ENCODE results near the gene SKP2.

DNA sequence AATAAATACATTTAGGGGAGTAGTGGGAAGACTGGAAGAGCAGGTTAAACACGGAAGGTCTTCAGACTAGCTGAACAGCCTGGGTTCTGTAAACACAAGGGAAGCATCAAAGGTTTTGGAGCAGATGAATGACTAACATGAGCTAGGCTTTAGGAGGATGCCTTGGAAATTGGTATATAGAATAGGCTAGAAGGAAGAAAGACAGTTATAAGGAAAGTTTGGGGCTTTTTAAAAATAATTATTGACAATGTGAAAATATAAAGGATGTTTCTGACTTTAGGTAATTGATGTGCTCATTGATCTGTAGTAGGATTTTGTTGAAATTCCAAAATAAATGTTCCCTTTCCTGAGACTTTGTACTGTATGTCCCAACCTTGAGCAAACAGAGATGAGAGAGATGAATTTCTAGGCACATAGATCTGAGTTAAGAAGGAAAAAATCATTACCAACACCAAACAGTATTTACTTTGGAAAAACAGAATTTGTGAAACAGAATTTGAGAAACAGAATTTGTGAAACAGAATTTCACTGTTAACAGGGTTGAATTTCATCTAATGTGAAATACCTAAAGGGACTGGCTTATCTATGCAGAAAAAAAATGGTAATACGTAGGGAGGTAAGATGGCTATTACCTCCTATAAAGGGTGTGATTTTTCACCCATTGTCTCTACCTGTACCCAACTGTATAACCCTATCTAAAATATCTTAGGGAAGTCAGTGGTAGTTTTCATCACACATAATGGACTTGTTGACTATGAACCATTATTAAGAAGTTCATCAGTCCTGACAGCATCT lies 28.8 kb downstream of the SKP2 start:
- TF ChIP-seq, protein P1, sequence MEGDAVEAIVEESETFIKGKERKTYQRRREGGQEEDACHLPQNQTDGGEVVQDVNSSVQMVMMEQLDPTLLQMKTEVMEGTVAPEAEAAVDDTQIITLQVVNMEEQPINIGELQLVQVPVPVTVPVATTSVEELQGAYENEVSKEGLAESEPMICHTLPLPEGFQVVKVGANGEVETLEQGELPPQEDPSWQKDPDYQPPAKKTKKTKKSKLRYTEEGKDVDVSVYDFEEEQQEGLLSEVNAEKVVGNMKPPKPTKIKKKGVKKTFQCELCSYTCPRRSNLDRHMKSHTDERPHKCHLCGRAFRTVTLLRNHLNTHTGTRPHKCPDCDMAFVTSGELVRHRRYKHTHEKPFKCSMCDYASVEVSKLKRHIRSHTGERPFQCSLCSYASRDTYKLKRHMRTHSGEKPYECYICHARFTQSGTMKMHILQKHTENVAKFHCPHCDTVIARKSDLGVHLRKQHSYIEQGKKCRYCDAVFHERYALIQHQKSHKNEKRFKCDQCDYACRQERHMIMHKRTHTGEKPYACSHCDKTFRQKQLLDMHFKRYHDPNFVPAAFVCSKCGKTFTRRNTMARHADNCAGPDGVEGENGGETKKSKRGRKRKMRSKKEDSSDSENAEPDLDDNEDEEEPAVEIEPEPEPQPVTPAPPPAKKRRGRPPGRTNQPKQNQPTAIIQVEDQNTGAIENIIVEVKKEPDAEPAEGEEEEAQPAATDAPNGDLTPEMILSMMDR (IDR thresholded peaks at IDR 0.05; ENCODE audit: low read depth, low read length), result no peak
- TF ChIP-seq EZH2phosphoT487 (IDR thresholded peaks at IDR 0.05; ENCODE audit: low read depth), result no peak
